H1 (cell line): ENCODE results near the gene SCAF1.

Experiments
- CTCF ChIP-seq, 3 experiments: IDR thresholded peaks; 1 replicate in 2 of 3; 2 replicates in 1 of 3; pipeline versions ENCODE4 v1.5.1 to v1.6.1; 2011; ENCODE audit warnings: low read length in 3 of 3, mild to moderate bottlenecking in 3 of 3, inconsistent platforms in 2 of 3, low read depth in 1 of 3, moderate library complexity in 1 of 3; ENCODE audit not compliant: insufficient read depth in 1 of 3; ENCODE audit errors: control extremely low read depth in 1 of 3
- HDAC2 ChIP-seq, 2 experiments: fragments of 300-600 bp in 1 of 2; sonication (generic) in 1 of 2; IDR thresholded peaks; 2 replicates each; pipeline ENCODE4 v1.6.1; 2011 to 2012; ENCODE audit warnings: low read depth in 2 of 2, low read length in 2 of 2, mild to moderate bottlenecking in 2 of 2, moderate library complexity in 2 of 2, borderline replicate concordance in 1 of 2, inconsistent platforms in 1 of 2
- JUND ChIP-seq: IDR thresholded peaks from 2 replicates; pipeline ENCODE4 v1.6.1; 2011; ENCODE audit warnings: mild to moderate bottlenecking, improper control_type of control experiment, low read length

DNA sequence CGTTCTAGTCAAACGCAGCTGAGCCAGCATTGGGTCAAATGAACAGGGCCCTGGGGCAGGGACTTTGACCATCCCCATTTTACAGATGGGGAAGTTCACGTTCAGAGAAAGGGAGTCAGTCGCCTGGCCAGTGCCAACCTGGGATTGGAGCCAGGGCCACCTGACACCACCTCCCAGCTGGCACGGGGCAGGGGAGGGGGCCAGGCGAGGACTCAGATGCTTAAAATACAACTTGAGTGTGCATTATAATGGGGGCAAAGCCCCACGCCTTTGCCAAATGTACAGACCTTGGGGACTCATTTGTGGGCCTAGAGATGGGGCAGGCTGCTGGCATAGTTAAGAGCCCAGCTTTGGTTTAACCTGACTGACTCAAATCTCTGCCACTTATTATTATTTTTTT is 36.4 kb upstream of the SCAF1 start:
- no peak for TF ChIP-seq CTCF (IDR thresholded peaks at IDR 0.05; ENCODE audit: control extremely low read depth in 1 of 3, insufficient read depth in 1 of 3, low read depth in 1 of 3, low read length in 3 of 3)
- TF ChIP-seq HDAC2 (IDR thresholded peaks at IDR 0.05; ENCODE audit: borderline replicate concordance in 1 of 2, low read depth in 2 of 2, low read length in 2 of 2) = no peak
- no peak for TF ChIP-seq JUND
